Stimulated activated CD8-positive, alpha-beta memory T cell treated with anti-CD3 and anti-CD28 coated beads, Interleukin-12 subunit alpha, Interleukin-12 subunit beta, amount 100 ng/mL, for 24 hours (primary cell): Measurements from ENCODE around the gene OR2B2.
A peak's percentile ranks its signal among the peaks of the same experiment; 100 is the strongest.

Source experiments
- DNase-seq: peaks from one replicate; pipeline ENCODE4 v3.0.0-alpha.2; 2020; ENCODE audit errors: extremely low read depth

OR2B2 gene

DNA sequence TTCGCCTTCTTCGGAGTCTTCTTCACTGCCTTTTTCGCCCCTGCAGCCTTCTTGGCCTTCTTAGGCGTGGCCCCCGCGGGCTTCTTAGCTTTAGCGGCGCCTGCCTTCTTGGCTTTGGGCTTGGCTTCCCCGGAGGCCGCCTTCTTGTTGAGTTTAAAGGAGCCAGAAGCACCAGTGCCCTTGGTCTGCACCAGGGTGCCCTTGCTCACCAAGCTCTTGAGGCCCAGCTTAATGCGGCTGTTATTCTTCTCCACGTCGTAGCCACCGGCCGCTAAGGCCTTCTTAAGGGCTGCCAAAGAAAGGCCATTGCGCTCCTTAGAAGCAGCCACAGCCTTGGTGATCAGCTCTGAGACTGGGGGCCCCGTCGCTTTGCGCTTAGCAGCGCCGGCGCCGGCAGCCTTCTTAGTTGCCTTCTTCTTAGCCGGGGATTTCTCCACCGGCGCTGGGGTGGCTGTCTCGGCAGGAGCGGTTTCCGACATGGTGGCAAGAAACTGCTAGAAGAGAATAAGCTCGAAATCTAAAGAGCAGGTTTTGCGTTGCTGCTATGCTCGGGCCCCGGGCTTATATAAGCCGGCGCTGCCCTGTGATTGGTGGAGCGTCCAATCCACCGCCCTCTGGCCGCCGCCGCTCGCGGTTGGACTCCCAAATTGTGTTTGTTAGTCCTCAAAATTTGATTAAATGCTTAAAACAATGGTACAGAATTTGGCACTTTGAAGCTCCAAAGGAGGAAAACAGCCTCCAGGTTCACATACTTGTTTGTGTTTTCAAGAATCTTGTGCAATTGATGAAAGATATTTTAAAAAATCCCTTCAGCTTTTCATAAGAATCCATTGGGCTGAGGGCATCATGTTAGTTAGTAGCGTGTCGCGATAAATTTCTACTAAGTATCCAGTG is 44.9 kb downstream of the OR2B2 start:
- DNase-seq: peak; percentile 45

DNA sequence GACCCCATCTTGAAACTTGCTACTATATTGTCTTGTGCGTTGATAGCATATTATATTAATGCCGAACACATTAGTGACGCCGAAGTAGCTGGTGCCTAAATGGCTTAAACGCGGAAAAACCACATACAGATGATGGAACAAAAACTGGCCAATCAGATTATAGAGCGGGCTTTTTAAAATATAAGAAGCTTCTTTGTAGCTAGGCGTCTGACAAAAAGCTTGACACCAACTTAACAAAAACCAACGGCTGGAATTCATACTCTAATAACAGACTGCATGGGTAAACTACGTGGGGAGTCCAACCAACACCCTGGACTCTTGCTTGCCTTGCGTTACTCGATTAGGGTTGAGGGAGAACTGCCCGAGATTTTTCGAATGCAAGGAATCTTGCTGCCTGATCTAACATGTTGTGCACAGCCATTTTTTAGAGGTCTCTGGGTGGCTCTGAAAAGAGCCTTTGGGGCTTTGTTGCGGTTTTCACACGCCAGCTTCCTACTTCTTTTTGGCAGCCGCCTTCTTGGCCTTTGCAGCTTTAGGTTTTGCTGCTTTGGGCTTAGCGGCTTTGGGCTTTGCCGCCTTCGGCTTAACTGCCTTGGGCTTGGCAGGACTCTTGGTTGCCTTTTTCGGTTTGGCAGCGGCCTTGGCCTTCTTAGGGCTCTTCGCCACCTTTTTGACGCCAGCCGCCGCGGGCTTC is 45.7 kb downstream of the OR2B2 start:
- no peak for DNase-seq

DNA sequence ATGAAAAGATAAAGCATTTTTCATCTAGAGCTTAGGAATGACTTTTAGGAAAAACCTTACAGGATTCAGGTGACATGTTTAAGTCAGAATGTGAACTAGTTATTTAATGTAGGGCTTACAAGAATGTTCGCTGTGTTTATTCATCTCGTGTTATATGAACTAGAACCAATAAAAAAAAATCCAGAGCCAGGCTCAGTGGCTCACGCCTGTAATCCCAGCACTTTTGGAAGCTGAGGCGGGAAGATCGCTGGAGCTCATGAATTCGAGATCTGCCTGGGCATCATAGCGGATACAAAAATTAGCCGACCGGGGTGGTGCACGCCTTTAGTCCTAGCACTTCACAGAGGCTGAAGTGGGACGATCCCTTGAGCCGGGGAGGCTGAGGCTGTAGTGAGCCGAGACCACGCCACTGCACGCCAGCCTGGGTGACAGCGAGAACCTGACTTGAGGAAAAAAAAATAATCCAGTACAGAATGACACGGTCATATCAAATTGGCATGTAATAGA is 46.3 kb downstream of the OR2B2 start:
- DNase-seq: no peak

DNA sequence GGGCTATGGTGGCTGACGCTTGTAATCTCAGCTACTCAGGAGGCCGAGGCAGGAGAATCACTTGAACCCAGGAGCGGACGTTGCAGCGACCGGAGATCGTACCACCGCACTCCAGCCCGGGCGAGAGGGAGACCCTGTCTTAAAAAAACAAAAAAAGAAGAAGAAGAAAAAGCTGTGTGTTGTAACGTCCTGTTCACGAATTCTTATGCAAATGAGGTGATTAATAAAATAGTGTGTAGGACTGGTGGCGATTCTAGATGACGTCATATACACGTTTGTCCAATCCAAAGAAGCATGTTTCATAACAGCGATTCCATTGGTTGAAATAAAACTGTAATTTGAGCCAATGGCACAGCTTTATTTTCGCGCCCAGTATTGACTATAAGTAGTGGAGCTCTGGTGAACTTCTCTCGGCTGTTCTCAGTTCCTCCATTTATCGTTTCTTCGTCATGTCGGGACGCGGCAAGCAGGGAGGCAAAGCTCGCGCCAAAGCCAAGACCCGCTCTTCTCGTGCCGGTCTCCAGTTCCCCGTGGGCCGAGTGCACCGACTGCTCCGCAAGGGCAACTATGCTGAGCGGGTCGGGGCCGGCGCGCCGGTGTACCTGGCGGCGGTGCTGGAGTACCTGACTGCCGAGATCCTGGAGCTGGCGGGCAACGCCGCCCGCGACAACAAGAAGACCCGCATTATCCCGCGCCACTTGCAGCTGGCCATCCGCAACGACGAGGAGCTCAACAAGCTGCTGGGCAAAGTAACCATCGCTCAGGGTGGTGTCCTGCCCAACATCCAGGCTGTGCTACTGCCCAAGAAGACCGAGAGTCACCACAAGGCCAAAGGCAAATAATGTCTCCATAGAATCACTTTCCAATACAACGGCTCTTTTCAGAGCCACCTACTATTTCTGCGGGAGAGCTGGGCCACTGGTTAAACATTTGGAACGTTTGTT is 47.0 kb downstream of the OR2B2 start:
- no peak for DNase-seq

DNA sequence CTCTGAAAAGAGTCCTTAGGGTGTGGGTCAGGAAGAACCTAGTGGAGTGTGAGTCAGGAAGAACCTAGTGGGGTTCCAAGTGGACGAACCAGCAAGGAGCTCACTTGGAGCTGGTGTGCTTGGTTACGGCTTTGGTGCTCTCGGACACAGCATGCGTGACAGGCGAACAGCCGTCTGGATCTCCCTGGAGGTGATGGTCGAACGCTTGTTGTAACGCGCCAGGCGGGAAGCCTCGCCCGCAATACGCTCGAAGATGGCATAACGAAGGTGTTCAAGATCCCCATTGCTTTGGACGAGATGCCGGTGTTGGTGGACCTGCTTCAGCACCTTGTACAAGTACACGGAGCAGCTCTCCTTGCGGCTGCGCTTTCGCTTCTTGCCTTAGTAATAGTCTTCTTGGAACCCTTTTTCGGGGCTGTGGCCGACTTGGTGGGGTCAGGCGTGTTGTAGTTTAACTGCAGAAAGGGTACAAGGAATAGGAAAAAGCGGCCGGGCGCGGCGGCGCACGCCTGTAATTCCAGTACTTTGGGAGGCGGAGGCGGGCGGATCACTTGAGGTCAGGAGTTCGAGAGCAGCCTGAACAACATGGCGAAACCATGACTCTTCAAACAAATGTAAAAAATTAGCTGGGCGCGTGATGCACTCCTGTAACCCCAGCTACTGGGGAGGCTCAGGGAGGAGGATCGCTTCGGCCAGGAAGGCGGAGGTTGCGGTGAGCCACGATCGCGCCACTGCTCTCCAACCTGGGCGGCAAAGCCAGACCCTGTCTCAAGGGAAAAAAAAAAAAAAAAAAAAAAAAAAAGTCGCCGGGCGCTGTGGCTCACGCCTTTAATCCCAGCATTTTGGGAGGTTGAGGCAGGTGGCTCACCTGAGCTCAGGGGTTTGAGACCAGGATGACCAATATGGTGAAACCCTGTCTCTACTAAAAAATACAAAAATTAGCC is 48.0 kb downstream of the OR2B2 start:
- no peak for DNase-seq

DNA sequence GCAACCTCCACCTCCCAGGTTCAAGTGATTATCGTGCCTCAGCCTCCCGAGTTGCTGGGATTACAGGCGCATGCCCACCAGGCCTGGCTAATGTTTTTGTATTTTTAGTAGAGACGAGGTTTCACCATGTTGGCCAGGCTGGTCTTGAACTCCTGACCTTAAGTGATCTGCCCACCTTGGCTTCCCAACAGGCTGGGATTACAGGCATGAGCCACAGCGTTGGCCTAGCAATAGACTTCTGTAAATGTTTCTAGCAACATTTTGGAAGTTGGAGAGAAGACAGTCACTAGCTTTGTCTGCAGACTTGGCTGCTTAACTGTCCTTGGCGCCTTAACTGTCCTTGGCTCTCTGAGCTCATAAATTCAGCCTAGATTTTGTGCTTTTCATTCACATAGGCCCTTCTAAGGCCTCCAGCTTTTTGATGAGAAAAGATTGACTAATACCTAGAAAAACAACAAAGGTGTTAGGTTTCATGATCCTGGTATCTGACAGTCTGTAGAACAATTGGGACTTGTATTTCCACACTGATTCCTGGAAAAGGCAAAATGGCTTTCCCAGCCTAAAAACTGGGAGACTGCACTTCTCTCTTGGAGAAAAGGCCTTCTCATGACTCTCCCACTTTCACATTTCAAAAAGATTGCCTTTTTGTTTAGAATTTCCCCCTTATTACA is 49.7 kb downstream of the OR2B2 start:
- DNase-seq: no peak

DNA sequence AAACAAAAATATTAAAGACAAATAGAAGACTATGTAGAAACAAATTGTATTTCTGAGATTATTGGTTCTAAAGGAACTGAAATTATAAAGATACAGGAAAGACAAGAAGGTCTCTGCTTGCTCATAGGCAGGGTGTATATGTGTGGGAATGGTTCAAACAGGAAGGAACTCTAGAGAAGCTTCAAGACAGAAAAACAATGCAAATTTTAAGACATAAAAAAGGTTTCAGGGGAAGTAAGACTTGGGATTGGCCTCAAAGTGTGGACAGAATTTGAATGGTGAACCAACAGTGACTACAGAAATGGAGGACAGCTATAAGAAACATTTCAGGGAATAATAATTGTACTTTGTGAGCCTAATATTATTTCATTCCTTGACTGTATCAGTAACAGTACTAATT is 50.3 kb downstream of the OR2B2 start:
- no peak for DNase-seq

DNA sequence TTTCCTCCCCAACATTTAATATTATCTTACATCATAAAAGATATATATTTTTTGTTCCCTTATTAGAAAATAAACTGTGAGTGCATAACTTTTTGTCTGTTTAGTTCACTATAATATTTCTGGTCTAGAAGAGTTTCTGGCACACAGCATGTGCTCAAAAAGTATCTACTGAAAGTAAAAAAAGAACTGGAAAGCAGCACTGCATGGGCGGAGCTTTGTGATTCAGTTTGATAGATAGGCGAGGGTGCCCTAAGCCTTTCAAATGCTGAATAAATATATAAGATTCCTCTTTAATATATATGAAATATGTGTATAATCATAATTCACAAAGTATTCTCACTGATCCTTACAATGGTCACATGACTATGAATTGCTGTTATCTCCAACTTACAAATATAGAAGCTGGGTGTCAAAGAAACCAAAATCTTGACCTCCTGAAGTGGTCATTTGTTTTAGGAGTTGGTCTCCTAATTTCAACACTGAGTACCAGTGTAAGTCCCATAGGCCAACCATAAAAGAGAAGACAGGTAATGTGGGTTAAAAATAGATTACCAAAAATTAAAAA is 50.8 kb downstream of the OR2B2 start:
- DNase-seq: no peak
